ENCODE data around the gene JUNB. TPM values are rescaled to one million over a fixed set of nuclear protein-coding genes. Genes with fewer than 3 reads are reported as not detected.

JUNB gene
- total and polyA plus RNA-seq, 2 of the 4 experiments (the other 2 are of a cell fraction): 20.8 to 109 TPM

GRCh38 chr19:12764698-12765097 lies 26.6 kb upstream of the JUNB start:
- H3K36me3 ChIP-seq (ENCODE audit: control insufficient read depth, insufficient read depth, low read length): peaks cover 9% of the 10 kb centered on the region
- 94% methylated on average over 15 of the region's 16 CpGs; no CpG with 5 or more reads in 1 of the 2 experiments for WGBS, 2 experiments (ENCODE audit: extremely low coverage in 2 of 2, insufficient read length in 1 of 2)

More at GRCh38 chr19:12764698-12765097, 26.6 kb upstream of the JUNB start:
- Histone ChIP-seq H3K4ac (ENCODE audit: low read depth, low read length) (no peak overlapping the region), H3K14ac (replicated peaks; ENCODE audit: low read depth, low read length) (no peak overlapping the region), H2BK15ac (ENCODE audit: low read depth, low read length) (no peak overlapping the region), H2AK5ac (ENCODE audit: low read depth, low read length) (no peak overlapping the region), H3K18ac (ENCODE audit: low read depth, low read length) (no peak overlapping the region), H4K20me1 (ENCODE audit: insufficient read depth, low read length) (peaks cover 5% of the 10 kb centered on the region; the same call in 1 of the 2 replicates), H4K91ac (ENCODE audit: insufficient read depth, low read depth, low read length) (no peak overlapping the region), H3K79me1 (ENCODE audit: low read depth in 1 of 2, low read length in 2 of 2) (no peaks in the 10 kb centered on the region), H3K9ac (ENCODE audit: low read depth, low read length) (no peak overlapping the region), H2BK5ac (ENCODE audit: low read depth, low read length, poor library complexity, severe bottlenecking) (no peak overlapping the region), H3K56ac (ENCODE audit: extremely low read depth, insufficient read depth, low read length) (no peak overlapping the region), H3K27me3 (ENCODE audit: control insufficient read depth, insufficient read depth, low read length) (no peaks in the 10 kb centered on the region), H2BK20ac (ENCODE audit: low read depth, low read length) (no peak overlapping the region), H3K9me3 (ENCODE audit: control insufficient read depth, insufficient read depth, low read length) (no peaks in the 10 kb centered on the region), H3K23ac (ENCODE audit: low read depth, low read length) (no peak overlapping the region), H3K9me1 (ENCODE audit: insufficient read depth, low read length) (no peaks in the 10 kb centered on the region), H2AK9ac (replicated peaks; ENCODE audit: low read depth, low read length, poor library complexity) (no peak overlapping the region), H2AFZ (replicated peaks; ENCODE audit: low read length, poor library complexity) (no peak overlapping the region), H3K4me2 (ENCODE audit: low read depth, low read length) (no peak overlapping the region), H4K8ac (ENCODE audit: low read depth in 2 of 2, low read length in 2 of 2) (no peak overlapping the region), H4K5ac (ENCODE audit: low read depth, low read length) (no peak overlapping the region), H3K27ac (ENCODE audit: insufficient read depth, low read length) (no peak overlapping the region), H3K4me1 (ENCODE audit: control insufficient read depth, insufficient read depth, low read length) (no peaks in the 10 kb centered on the region), H2BK120ac (ENCODE audit: low read depth, low read length) (no peak overlapping the region), H3K4me3 (ENCODE audit: insufficient read depth, low read depth, low read length) (no peak overlapping the region)
- DNase-seq (no peak), ATAC-seq (ENCODE audit: low read depth) (no peak)
- BruUV-seq (replicated peaks): no TSS peak
- TF ChIP-seq MAZ (IDR thresholded peaks at IDR 0.05; ENCODE audit: borderline replicate concordance, low read depth, low read length): no peak
- no peak for TF ChIP-seq MAFK (IDR thresholded peaks at IDR 0.05; ENCODE audit: low read depth, low read length)
- no peak for TF ChIP-seq RAD21 (IDR thresholded peaks at IDR 0.05; ENCODE audit: low read length)
- TF ChIP-seq SMC3 (IDR thresholded peaks at IDR 0.05; ENCODE audit: low read depth, low read length): no peak
- TF ChIP-seq MXI1 (IDR thresholded peaks at IDR 0.05; ENCODE audit: borderline replicate concordance, low read depth, low read length): no peak
- TF ChIP-seq CHD1 (IDR thresholded peaks at IDR 0.05; ENCODE audit: low read depth, low read length): no peak
- TF ChIP-seq NFE2L2 (IDR thresholded peaks at IDR 0.05; ENCODE audit: low read depth, low read length): no peak
- no peak for TF ChIP-seq ELK1 (IDR thresholded peaks at IDR 0.05; ENCODE audit: borderline replicate concordance, low read depth, low read length)
- ChIA-PET CTCF (interaction anchor here (0.7 to 1.4 kb wide), 4 partner anchors 27 to 84 kb away, joined by 3 read pairs; no protein-coding TSS in a partner anchor), POLR2A (ENCODE audit: unreplicated experiment) (interaction anchor here (1.1 kb wide), 1 partner anchor 79 kb away, joined by 10 read pairs; no protein-coding TSS in a partner anchor)
- dilution Hi-C loops (cut with HindIII; ENCODE audit: low sequenced_read_pairs, unreplicated experiment) (no loop called here), intact Hi-C loops (cut with micrococcal nuclease) (no loop called here), in situ Hi-C loops (cut with MboI; ENCODE audit: low sequenced_read_pairs) (loop anchor here (5.0 kb wide), 1 partner anchor 38 kb away; the partner anchor contains the start of genes PRDX2 and THSD8)

Data from IMR-90 (cell line).